ENCODE data around the gene SMR3A. TPM values are rescaled to one million over a fixed set of nuclear protein-coding genes. Genes with fewer than 3 reads are reported as not detected.

SMR3A gene
- total RNA-seq, 1 donor from 2014 or later, result not detected

- Histone ChIP-seq H3K27ac (no peak overlapping the region), H2AFZ (replicated peaks) (no peak overlapping the region), H3K9me3 (ENCODE audit: low read depth) (no peaks in the 10 kb centered on the region), H4K20me1 (ENCODE audit: low read depth) (no peaks in the 10 kb centered on the region), H3K4me2 (no peak overlapping the region), H3K27me3 (no peaks in the 10 kb centered on the region), H3K9ac (no peak overlapping the region), H3K4me1 (no peaks in the 10 kb centered on the region), H3K36me3 (no peaks in the 10 kb centered on the region), H3F3A (ENCODE audit: low read depth) (no peaks in the 10 kb centered on the region), H3K79me2 (ENCODE audit: low read depth) (no peaks in the 10 kb centered on the region), H3K4me3 (no peak overlapping the region)
- Mint-ChIP-seq H3K9me3 (no peaks in the 10 kb centered on the region), H3K4me3 (no peak overlapping the region), H3K27me3 (ENCODE audit: insufficient read depth, low read depth) (no peaks in the 10 kb centered on the region), H3K27ac (no peak overlapping the region), H3K4me1 (no peaks in the 10 kb centered on the region), H3K36me3 (no peaks in the 10 kb centered on the region)
- TF ChIP-seq EZH2 (IDR thresholded peaks at IDR 0.05), result no peak
- no peak for TF ChIP-seq EZH2phosphoT487 (IDR thresholded peaks at IDR 0.05)
- no peak for TF ChIP-seq CTCF (IDR thresholded peaks at IDR 0.05)
- DNase-seq (ENCODE audit: low spot score), result no peak
Observed at GRCh38 chr4:70365479-70365878, 4.9 kb downstream of the SMR3A start.

DNA sequence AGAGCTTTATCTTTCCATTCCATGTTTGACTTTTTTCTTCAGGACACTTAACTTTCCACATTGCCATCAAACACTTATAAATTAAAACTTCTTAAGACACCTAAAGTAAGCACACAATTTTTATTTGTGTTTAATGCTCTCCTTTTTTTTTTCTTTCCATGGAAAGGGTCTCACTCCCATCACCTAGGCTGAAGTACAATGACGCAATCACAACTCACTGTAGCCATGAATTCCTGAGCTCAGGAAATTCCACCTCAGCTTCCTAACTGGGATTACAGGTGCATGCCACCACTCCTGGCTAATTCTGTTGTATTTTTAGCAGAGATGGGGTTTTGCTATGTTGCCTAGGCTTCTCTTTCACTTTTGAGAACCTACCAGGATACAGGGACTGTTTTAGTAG is 7.3 kb downstream of the SMR3A start:
- Mint-ChIP-seq H3K4me1 (no peaks in the 10 kb centered on the region), H3K36me3 (no peaks in the 10 kb centered on the region), H3K27me3 (ENCODE audit: insufficient read depth, low read depth) (no peaks in the 10 kb centered on the region), H3K9me3 (no peaks in the 10 kb centered on the region), H3K4me3 (no peak overlapping the region), H3K27ac (no peak overlapping the region)
- H3F3A ChIP-seq (ENCODE audit: low read depth), result no peaks in the 10 kb centered on the region
- no peaks in the 10 kb centered on the region for H3K36me3 ChIP-seq
- H4K20me1 ChIP-seq (ENCODE audit: low read depth), result no peaks in the 10 kb centered on the region
- H3K4me3 ChIP-seq, result no peak overlapping the region
- H3K4me1 ChIP-seq, result no peaks in the 10 kb centered on the region
- DNase-seq (ENCODE audit: low spot score), result no peak
- H3K9me3 ChIP-seq (ENCODE audit: low read depth), result no peaks in the 10 kb centered on the region
- H3K79me2 ChIP-seq (ENCODE audit: low read depth), result no peaks in the 10 kb centered on the region
- H3K27ac ChIP-seq, result no peak overlapping the region
- no peak overlapping the region for H2AFZ ChIP-seq (replicated peaks)
- H3K4me2 ChIP-seq, result no peak overlapping the region
- TF ChIP-seq CTCF (IDR thresholded peaks at IDR 0.05) (no peak), EZH2 (IDR thresholded peaks at IDR 0.05) (no peak), EZH2phosphoT487 (IDR thresholded peaks at IDR 0.05) (no peak)
- H3K9ac ChIP-seq, result no peak overlapping the region
- no peaks in the 10 kb centered on the region for H3K27me3 ChIP-seq

DNA sequence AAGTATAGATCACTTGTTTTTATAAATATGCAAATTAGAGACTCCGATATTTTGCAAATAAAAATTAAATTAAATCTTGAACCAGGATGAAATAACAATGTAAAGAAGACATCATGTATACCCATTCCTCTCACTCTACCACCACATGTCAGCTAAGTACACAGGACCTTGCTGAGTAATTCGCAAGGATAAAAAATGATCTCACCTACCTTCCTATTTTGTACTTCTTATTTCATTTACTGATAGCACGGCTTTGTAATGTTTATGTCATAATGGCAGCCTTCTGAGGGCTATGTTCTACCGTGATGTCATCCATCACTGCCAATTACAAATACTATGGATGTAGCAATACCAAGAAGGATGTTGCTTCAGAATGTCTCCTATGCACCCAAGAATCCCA is 11.4 kb downstream of the SMR3A start:
- peaks cover 4% of the 10 kb centered on the region for H3K9me3 Mint-ChIP-seq
- no peaks in the 10 kb centered on the region for H3K36me3 Mint-ChIP-seq
- Histone ChIP-seq H3F3A (ENCODE audit: low read depth) (no peaks in the 10 kb centered on the region), H3K4me3 (no peak overlapping the region), H3K27me3 (no peaks in the 10 kb centered on the region), H3K79me2 (ENCODE audit: low read depth) (no peaks in the 10 kb centered on the region), H3K4me2 (no peak overlapping the region), H3K36me3 (no peaks in the 10 kb centered on the region), H3K4me1 (no peaks in the 10 kb centered on the region), H3K27ac (no peak overlapping the region), H4K20me1 (ENCODE audit: low read depth) (no peaks in the 10 kb centered on the region), H2AFZ (replicated peaks) (no peak overlapping the region), H3K9ac (no peak overlapping the region), H3K9me3 (ENCODE audit: low read depth) (no peaks in the 10 kb centered on the region)
- no peak for TF ChIP-seq EZH2phosphoT487 (IDR thresholded peaks at IDR 0.05)
- TF ChIP-seq EZH2 (IDR thresholded peaks at IDR 0.05), result no peak
- TF ChIP-seq CTCF (IDR thresholded peaks at IDR 0.05), result no peak
- no peaks in the 10 kb centered on the region for H3K27me3 Mint-ChIP-seq (ENCODE audit: insufficient read depth, low read depth)
- no peaks in the 10 kb centered on the region for H3K4me1 Mint-ChIP-seq
- no peak overlapping the region for H3K27ac Mint-ChIP-seq
- H3K4me3 Mint-ChIP-seq, result no peak overlapping the region
- DNase-seq (ENCODE audit: low spot score), result no peak
